Heart right ventricle (tissue), 16 donors: Measurements from ENCODE around the gene SEZ6. TPM values are rescaled to one million over a fixed set of nuclear protein-coding genes. Genes with fewer than 3 reads are reported as not detected.

ENCODE experiments used
- ATAC-seq, 8 donors: fragments of 200-7000 bp; cut with Tn5 transposase; one replicate each; pipeline ENCODE4 v1.9.1; 2020; ENCODE audit warnings: mild to moderate bottlenecking in 8 of 8, moderate library complexity in 8 of 8, moderate number of reproducible peaks in 1 of 8
- DNase-seq, 2 donors: peaks; one replicate each; pipeline ENCODE4 v3.0.0-alpha.2; 2020
- H3K27ac ChIP-seq, 10 donors: fragments of 200-600 bp; sonication (generic) in 2 of 10; one replicate each; pipeline versions ENCODE4 v1.5.0 to v1.8.0; 2020 to 2022; ENCODE audit warnings: mild to moderate bottlenecking in 3 of 10
- H3K27me3 ChIP-seq, 7 donors: fragments of 200-600 bp; one replicate each; pipeline ENCODE4 v1.8.0; 2021 to 2022; ENCODE audit warnings: mild to moderate bottlenecking in 2 of 7
- H3K36me3 ChIP-seq, 9 donors: fragments of 200-600 bp; sonication (generic) in 1 of 9; one replicate each; pipeline versions ENCODE4 v1.5.0 to v1.8.0; 2020 to 2022; ENCODE audit warnings: mild to moderate bottlenecking in 2 of 9
- H3K4me1 ChIP-seq, 9 donors: fragments of 200-600 bp; sonication (generic) in 1 of 9; one replicate each; pipeline versions ENCODE4 v1.5.0 to v1.8.0; 2020 to 2022; ENCODE audit warnings: mild to moderate bottlenecking in 4 of 9
- H3K4me3 ChIP-seq, 10 donors: fragments of 200-600 bp; sonication (generic) in 2 of 10; one replicate each; pipeline versions ENCODE4 v1.5.0 to v1.8.0; 2020 to 2022; ENCODE audit warnings: mild to moderate bottlenecking in 7 of 10, moderate library complexity in 2 of 10
- H3K9me3 ChIP-seq, 11 donors: fragments of 200-600 bp in 10 of 11; sonication (generic) in 2 of 11; one replicate each; pipeline versions ENCODE4 v1.5.0 to v1.8.0; 2013 to 2022; ENCODE audit warnings: mild to moderate bottlenecking in 2 of 11, control low read depth in 1 of 11, moderate library complexity in 1 of 11
- CTCF ChIP-seq, 9 donors: fragments of 200-600 bp; sonication (generic) in 2 of 9; IDR thresholded peaks; one replicate each; pipeline versions ENCODE4 v1.5.0 to v1.8.0; 2021 to 2022; ENCODE audit warnings: antibody characterized with exemption in 9 of 9, mild to moderate bottlenecking in 5 of 9, moderate library complexity in 1 of 9
- WGBS, 2 donors: extraction: QIAGEN DNeasy Blood & Tissue Kit; methylation state at CpG; one replicate each; pipeline ENCODE4 v1.1.7; 2013; ENCODE audit warnings: inconsistent platforms in 1 of 2; 5-methylcytosine and 5-hydroxymethylcytosine counted together
- intact Hi-C, 10 donors: fragments of 100-400 bp; cut with DNase I; formaldehyde crosslinking; loops; one replicate each; pipeline versions ENCODE4 v1.11.1 to v1.14.2; 2022
- polyA plus RNA-seq, 2 donors: library from polyadenylated mRNA; stranded (reverse); fragments of 200-250 nt; gene quantifications; one replicate each; pipeline ENCODE4 v1.2.3, GENCODE V29; 2013
- total RNA-seq, 10 donors: library from RNA; stranded (reverse); fragmentation: NEBNext Ultra II Directional in 3 of 10; extraction: Animal tissue kit (Norgen Biotek cat#: 25700) in 3 of 10; gene quantifications; one replicate each; pipeline versions ENCODE4 v1.2.1 to v1.2.4, GENCODE V29; 2021 to 2023
- donor health status: Arrhythmogenic right ventricular cardiomyopathy.
- donor health status: ischemic (EF 13 %, LVEDD 7.1; RV severe dilation, severe dysfunction).
- donor health status: healthy with polysubstance abuse.
- donor health status: DM: no; HTN: yes; CAD: no.
- donor health status: DM: no; HTN: no; CAD: no.
- donor health status: ischemic (EF 25% LVEDD 6.9; RV normal size, moderate dysfunction).
- donor health status: ischemic (EF 25% LVEDD 5.7; RV mildly dilated, moderate dysfunction).
- donor health status: healthy.
- donor health status: DM: yes; HTN: yes; CAD: no.
- donor health status: Ischemic cardiomyopathy.
- donor health status: ischemic (EF 35%, LVEDD 5.7; RV mildly dilated, moderate dysfunction).
- donor health status: nonischemic (EF 11% LVEDD 7.7; RV severe dilation, severe dysfunction).
- donor health status: DM: yes; HTN: yes; CAD: no.
- donor health status: PGD.
- donor health status: ischemic (EF 29% LVEDD 5.4; RV normal size, mild dysfunction).
- donor health status: nonischemic (EF 23%, LVEDD 6.1; RV moderate dilation, normal function).

SEZ6 gene
- total and polyA plus RNA-seq, 12 donors = not detected

GRCh38 chr17:28989028-28989427 lies 16.8 kb downstream of the SEZ6 start:
- Histone ChIP-seq H3K36me3 (no peaks in the 10 kb centered on the region), H3K4me1 (peaks cover 0 to 7% (median 0%) of the 10 kb centered on the region in 9 donors), H3K27me3 (peaks cover 0 to 15% (median 5%) of the 10 kb centered on the region in 7 donors), H3K27ac (no peak overlapping the region), H3K9me3 (no peaks in the 10 kb centered on the region), H3K4me3 (no peak overlapping the region)
- no peak for ATAC-seq
- TF ChIP-seq CTCF (IDR thresholded peaks at IDR 0.05) = no peak
- no peak for DNase-seq
- intact Hi-C loops = no loop called here

- Histone ChIP-seq H3K9me3 (no peaks in the 10 kb centered on the region), H3K27ac (no peak overlapping the region), H3K4me3 (no peak overlapping the region), H3K36me3 (no peaks in the 10 kb centered on the region), H3K4me1 (peaks cover 0 to 12% (median 3%) of the 10 kb centered on the region in 9 donors), H3K27me3 (peaks cover 0 to 15% (median 5%) of the 10 kb centered on the region in 7 donors)
- DNase-seq (no peak), ATAC-seq (no peak)
- TF ChIP-seq CTCF (IDR thresholded peaks at IDR 0.05) = no peak
- intact Hi-C loops = no loop called here
- WGBS, 2 donors = 85 to 96% methylated on average over 1 of the region's 1 CpG
These were observed 17.4 kb downstream of the SEZ6 start for GRCh38 chr17:28988475-28988874.

DNA sequence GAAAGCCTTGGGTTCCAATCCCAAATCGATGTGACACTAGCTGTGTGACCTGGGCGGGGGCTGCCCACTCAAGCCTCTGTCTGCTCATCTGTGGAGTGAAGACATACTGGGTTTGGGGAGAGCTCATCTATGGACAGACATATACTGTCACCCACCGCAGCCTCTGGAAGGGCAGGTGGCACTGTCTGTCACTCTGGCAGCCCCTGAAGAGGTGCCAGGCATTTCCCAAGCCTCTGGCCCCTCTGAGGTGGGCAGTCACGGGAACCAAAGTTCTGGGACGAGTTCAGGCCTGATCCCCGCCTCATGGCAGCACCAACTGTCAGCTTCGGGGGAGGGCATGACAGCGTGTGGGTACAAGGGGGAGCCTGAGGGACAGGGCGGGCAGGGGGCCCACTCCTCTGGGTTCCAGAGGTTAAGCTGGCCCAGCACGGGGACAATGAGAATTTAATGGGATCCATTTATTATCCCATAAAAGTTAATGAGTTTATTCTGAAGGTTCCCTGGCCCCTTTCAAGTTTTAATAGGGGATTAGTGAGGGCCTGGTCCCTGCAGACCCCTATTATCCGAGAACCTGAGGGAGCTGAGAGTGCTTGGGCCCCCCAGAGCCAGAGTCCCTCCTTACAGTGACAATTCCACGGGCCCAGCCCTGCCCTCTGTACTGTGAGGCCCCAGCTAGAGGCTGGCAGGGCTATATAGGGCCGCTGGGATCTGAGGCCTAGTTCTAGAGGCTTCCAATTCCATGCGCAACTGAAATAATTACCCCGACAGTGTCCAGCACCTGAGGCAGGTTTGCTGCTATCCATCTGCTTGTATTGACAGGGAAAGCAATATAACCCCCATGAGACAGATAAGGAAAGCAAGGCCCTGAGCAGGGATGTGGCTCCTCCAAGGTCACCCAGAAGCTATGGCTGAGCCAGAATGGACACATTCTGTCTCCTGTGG lies 18.8 kb downstream of the SEZ6 start:
- intact Hi-C loops = no loop called here
- peaks cover 0 to 24% (median 12%) of the 10 kb centered on the region in 9 donors for H3K4me1 ChIP-seq
- no peaks in the 10 kb centered on the region for H3K36me3 ChIP-seq
- H3K9me3 ChIP-seq = no peaks in the 10 kb centered on the region
- WGBS, 2 donors = 92 to 93% methylated on average over 15 of the region's 15 CpGs
- DNase-seq = no peak
- no peak for ATAC-seq
- H3K27me3 ChIP-seq = peaks cover 0 to 15% (median 5%) of the 10 kb centered on the region in 7 donors
- no peak overlapping the region for H3K4me3 ChIP-seq
- no peak overlapping the region for H3K27ac ChIP-seq
- no peak for TF ChIP-seq CTCF (IDR thresholded peaks at IDR 0.05)

- peaks cover 0 to 29% (median 17%) of the 10 kb centered on the region in 9 donors for H3K4me1 ChIP-seq
- WGBS, 2 donors = 45 to 49% methylated on average over 32 to 36 of the region's 36 CpGs
- intact Hi-C loops = no loop called here
- H3K36me3 ChIP-seq = no peaks in the 10 kb centered on the region
- ATAC-seq (no peak), DNase-seq (no peak)
- H3K9me3 ChIP-seq = no peaks in the 10 kb centered on the region
- peaks cover 0 to 15% (median 5%) of the 10 kb centered on the region in 7 donors for H3K27me3 ChIP-seq
- H3K27ac ChIP-seq = no peak overlapping the region
- no peak for TF ChIP-seq CTCF (IDR thresholded peaks at IDR 0.05)
- no peak overlapping the region for H3K4me3 ChIP-seq
These were observed 19.7 kb downstream of the SEZ6 start for GRCh38 chr17:28985950-28986713.
